Measurements from ENCODE around the gene GNE. TPM values are rescaled to one million over a fixed set of nuclear protein-coding genes. Genes with fewer than 3 reads are reported as not detected.

GNE gene
- total and polyA plus RNA-seq, 10 of the 15 experiments (the other 5 are each of a cell fraction or from before 2014, with no cell fraction given) = 4.1 to 13.6 (median 10.7) TPM

GRCh38 chr9:36282275-36282674 is 24.0 kb upstream of the GNE start (continued):
- no peak for TF ChIP-seq IKZF1 (conservative IDR thresholded peaks at IDR 0.05)
- TF ChIP-seq RAD21 (IDR thresholded peaks at IDR 0.05; ENCODE audit: insufficient read depth, low read depth, low read length) = no peak
- TF ChIP-seq, protein P1, sequence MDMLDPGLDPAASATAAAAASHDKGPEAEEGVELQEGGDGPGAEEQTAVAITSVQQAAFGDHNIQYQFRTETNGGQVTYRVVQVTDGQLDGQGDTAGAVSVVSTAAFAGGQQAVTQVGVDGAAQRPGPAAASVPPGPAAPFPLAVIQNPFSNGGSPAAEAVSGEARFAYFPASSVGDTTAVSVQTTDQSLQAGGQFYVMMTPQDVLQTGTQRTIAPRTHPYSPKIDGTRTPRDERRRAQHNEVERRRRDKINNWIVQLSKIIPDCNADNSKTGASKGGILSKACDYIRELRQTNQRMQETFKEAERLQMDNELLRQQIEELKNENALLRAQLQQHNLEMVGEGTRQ (IDR thresholded peaks at IDR 0.05; ENCODE audit: borderline replicate concordance, low read depth, low read length) = no peak
- no peak for TF ChIP-seq SRF (IDR thresholded peaks at IDR 0.05; ENCODE audit: low read depth in 2 of 2, low read length in 2 of 2)
- TF ChIP-seq MEF2B (IDR thresholded peaks at IDR 0.05; ENCODE audit: partially characterized antibody, poor library complexity, severe bottlenecking) = no peak
- TF ChIP-seq FOXK2 (IDR thresholded peaks at IDR 0.05) = no peak
- TF ChIP-seq FOS (IDR thresholded peaks at IDR 0.05; ENCODE audit: borderline replicate concordance, extremely low read depth, insufficient read length) = no peak
- TF ChIP-seq, protein P2, sequence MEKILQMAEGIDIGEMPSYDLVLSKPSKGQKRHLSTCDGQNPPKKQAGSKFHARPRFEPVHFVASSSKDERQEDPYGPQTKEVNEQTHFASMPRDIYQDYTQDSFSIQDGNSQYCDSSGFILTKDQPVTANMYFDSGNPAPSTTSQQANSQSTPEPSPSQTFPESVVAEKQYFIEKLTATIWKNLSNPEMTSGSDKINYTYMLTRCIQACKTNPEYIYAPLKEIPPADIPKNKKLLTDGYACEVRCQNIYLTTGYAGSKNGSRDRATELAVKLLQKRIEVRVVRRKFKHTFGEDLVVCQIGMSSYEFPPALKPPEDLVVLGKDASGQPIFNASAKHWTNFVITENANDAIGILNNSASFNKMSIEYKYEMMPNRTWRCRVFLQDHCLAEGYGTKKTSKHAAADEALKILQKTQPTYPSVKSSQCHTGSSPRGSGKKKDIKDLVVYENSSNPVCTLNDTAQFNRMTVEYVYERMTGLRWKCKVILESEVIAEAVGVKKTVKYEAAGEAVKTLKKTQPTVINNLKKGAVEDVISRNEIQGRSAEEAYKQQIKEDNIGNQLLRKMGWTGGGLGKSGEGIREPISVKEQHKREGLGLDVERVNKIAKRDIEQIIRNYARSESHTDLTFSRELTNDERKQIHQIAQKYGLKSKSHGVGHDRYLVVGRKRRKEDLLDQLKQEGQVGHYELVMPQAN (conservative IDR thresholded peaks at IDR 0.05) = no peak
- no peak for TF ChIP-seq ZNF217 (IDR thresholded peaks at IDR 0.05)
- no peak for TF ChIP-seq HDGF (IDR thresholded peaks at IDR 0.05)
- no peak for TF ChIP-seq PAX8 (IDR thresholded peaks at IDR 0.05)
- no peak for TF ChIP-seq MYB (IDR thresholded peaks at IDR 0.05; ENCODE audit: borderline replicate concordance, low read depth, low read length)
- TF ChIP-seq KDM1A (IDR thresholded peaks at IDR 0.05; ENCODE audit: borderline replicate concordance) = no peak

Data from GM12878 (cell line).